GM12801 (cell line): Measurements from ENCODE around the gene PRMT3.

Source experiments
- CTCF ChIP-seq: IDR thresholded peaks from one replicate; pipeline ENCODE4 v1.5.1; 2011; ENCODE audit warnings: control low read depth; ENCODE audit not compliant: insufficient read length; ENCODE audit errors: extremely low read depth

Gene PRMT3

GRCh38 chr11:20388096-20389055 lies 860 bp downstream of the PRMT3 start:
- no peak for TF ChIP-seq CTCF

DNA sequence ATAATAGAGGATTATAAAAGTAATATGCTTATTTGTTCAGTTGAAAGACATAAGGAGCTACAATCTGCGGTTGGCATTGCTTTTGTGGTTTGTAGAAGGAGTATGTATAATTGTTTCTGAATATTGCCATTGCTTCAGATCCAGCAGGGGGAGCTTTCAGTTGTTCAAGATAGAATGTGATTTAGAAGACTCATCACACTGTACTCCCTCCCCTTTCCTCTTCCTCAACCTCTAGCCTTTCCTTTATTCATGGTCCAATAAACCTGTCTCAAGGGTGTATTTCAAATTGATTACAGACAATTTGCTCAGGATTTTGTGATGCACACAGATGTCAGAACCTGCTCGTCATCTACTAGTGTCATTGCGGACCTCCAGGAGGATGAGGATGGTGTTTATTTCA lies 9.8 kb downstream of the PRMT3 start:
- TF ChIP-seq CTCF = no peak

GRCh38 chr11:20399498-20399897 lies 12.0 kb downstream of the PRMT3 start:
- no peak for TF ChIP-seq CTCF

- no peak for TF ChIP-seq CTCF
These were observed 15.5 kb downstream of the PRMT3 start for GRCh38 chr11:20403059-20403458.

GRCh38 chr11:20406484-20406883 lies 19.0 kb downstream of the PRMT3 start:
- no peak for TF ChIP-seq CTCF

GRCh38 chr11:20407344-20407743 lies 19.8 kb downstream of the PRMT3 start:
- no peak for TF ChIP-seq CTCF

DNA sequence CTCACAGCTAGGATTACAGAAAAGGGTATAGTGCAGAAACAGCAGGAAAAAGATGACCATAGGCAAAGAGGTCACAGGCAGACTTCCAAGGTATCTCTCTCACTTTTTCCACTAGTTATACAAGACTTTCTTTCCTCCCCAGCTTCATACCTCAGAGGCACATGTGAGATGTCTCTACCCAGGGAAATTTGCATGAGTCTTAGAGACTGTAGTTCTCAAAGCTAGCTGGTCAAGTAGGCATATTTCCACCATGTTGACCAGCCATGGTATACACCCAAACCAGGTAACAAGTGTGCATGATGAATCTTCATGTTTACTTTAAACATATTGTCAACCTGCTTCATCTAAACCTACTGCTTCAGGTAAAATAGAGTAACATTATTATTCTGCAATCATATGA lies 27.9 kb downstream of the PRMT3 start:
- TF ChIP-seq CTCF = no peak
